ENCODE data around the gene MS4A12. TPM values are rescaled to one million over a fixed set of nuclear protein-coding genes. Genes with fewer than 3 reads are reported as not detected.

Gene MS4A12
- total RNA-seq, 2 experiments from 2014 or later = 1.8 TPM; not detected in 1

GRCh38 chr11:60513496-60514460 is 21.2 kb downstream of the MS4A12 start:
- H2AFZ ChIP-seq (ENCODE audit: low read length) = no peak overlapping the region
- POLR2A ChIA-PET = interaction anchor here (0.6 to 1.8 kb wide), 7 partner anchors 9 to 1343 kb away, joined by 3 to 9 read pairs (median 4); no protein-coding TSS in a partner anchor
- intact Hi-C loops (cut with micrococcal nuclease; ENCODE audit: unreplicated experiment) = no loop called here
- no peak for TF ChIP-seq EZH2phosphoT487 (IDR thresholded peaks at IDR 0.05; ENCODE audit: borderline replicate concordance, low read depth, low read length)
- TF ChIP-seq CTCF (conservative IDR thresholded peaks at IDR 0.05; ENCODE audit: low read length) = no peak
- H3K4me2 ChIP-seq (ENCODE audit: low read length) = no peak overlapping the region
- H4K20me1 ChIP-seq (ENCODE audit: insufficient read depth, low read length) = no peaks in the 10 kb centered on the region
- no peak overlapping the region for H3K4me3 ChIP-seq (ENCODE audit: low read depth, low read length, poor library complexity, severe bottlenecking)
- no peak overlapping the region for H3K27ac ChIP-seq (ENCODE audit: low read depth, low read length, poor library complexity, severe bottlenecking)
- H3K9me2 ChIP-seq (ENCODE audit: insufficient read depth, low read length) = no peaks in the 10 kb centered on the region
- no peaks in the 10 kb centered on the region for H3K79me2 ChIP-seq (ENCODE audit: insufficient read depth, low read depth, low read length)
- no peaks in the 10 kb centered on the region for H3K36me3 ChIP-seq (ENCODE audit: insufficient read depth, low read length)
- CTCF ChIA-PET (ENCODE audit: unreplicated experiment) = no interaction called here
- BruUV-seq (replicated peaks) = no TSS peak
- H3K4me1 ChIP-seq (ENCODE audit: insufficient read depth, low read length, poor library complexity, severe bottlenecking) = peaks cover 11% of the 10 kb centered on the region
- DNase-seq (ENCODE audit: low spot score) = no peak
- H3K9me3 ChIP-seq (ENCODE audit: low read length) = no peaks in the 10 kb centered on the region

GRCh38 chr11:60515144-60515855 is 22.7 kb downstream of the MS4A12 start, which contains the start of gene MS4A13:
Gene MS4A13 (plus strand): TSS chr11:60515392. CDS start chr11:60518084, 2,692 bp downstream.
- Histone ChIP-seq H3K9me3 (ENCODE audit: low read length) (no peaks in the 10 kb centered on the region), H3K4me2 (ENCODE audit: low read length) (no peak within 1 kb of the TSS), H4K20me1 (ENCODE audit: insufficient read depth, low read length) (no peaks in the 10 kb centered on the region), H3K27ac (ENCODE audit: low read depth, low read length, poor library complexity, severe bottlenecking) (no peak within 1 kb of the TSS), H3K4me3 (ENCODE audit: low read depth, low read length, poor library complexity, severe bottlenecking) (no peak within 1 kb of the TSS), H3K4me1 (ENCODE audit: insufficient read depth, low read length, poor library complexity, severe bottlenecking) (peaks cover 11% of the 10 kb centered on the region), H3K9me2 (ENCODE audit: insufficient read depth, low read length) (no peaks in the 10 kb centered on the region), H2AFZ (ENCODE audit: low read length) (no peak within 1 kb of the TSS), H3K36me3 (ENCODE audit: insufficient read depth, low read length) (no peaks in the 10 kb centered on the region), H3K79me2 (ENCODE audit: insufficient read depth, low read depth, low read length) (no peaks in the 10 kb centered on the region)
- DNase-seq (ENCODE audit: low spot score) = no peak
- TF ChIP-seq CTCF (conservative IDR thresholded peaks at IDR 0.05; ENCODE audit: low read length) = no peak
- TF ChIP-seq EZH2phosphoT487 (IDR thresholded peaks at IDR 0.05; ENCODE audit: borderline replicate concordance, low read depth, low read length) = no peak
- BruUV-seq (replicated peaks) = no TSS peak
- intact Hi-C loops (cut with micrococcal nuclease; ENCODE audit: unreplicated experiment) = no loop called here
- POLR2A ChIA-PET = interaction anchor here (1.1 to 1.5 kb wide), 2 partner anchors 10 to 14 kb away, joined by 4 to 5 read pairs; no protein-coding TSS in a partner anchor
- CTCF ChIA-PET (ENCODE audit: unreplicated experiment) = no interaction called here
